DMS 273 (cell line): ENCODE measurements around the gene VAV3.
"Not testable (repeated sequence)": the region's sequence is repeated elsewhere in the genome, so short reads cannot be mapped to it uniquely, and the experiment has no call there.

Experiments
- DNase-seq: peaks from one replicate; lab custom pipeline; 2025; ENCODE audit not compliant: unreplicated experiment; lab: John Stamatoyannopoulos, UW

The VAV3 gene

GRCh38 chr1:107965110-107965991 is at the start of gene VAV3:
Gene VAV3 (minus strand): TSS chr1:107965180. CDS start chr1:107964869, 311 bp downstream.
- DNase-seq = peak; percentile 93

GRCh38 chr1:108012553-108012952 is 47.6 kb upstream of the VAV3 start:
- DNase-seq = peak; percentile 12

GRCh38 chr1:108011295-108011694 is 46.3 kb upstream of the VAV3 start:
- DNase-seq = no peak

GRCh38 chr1:108010581-108010980 is 45.6 kb upstream of the VAV3 start:
- DNase-seq = no peak

- no peak for DNase-seq
These were observed 44.7 kb upstream of the VAV3 start for GRCh38 chr1:108009603-108010195.

GRCh38 chr1:108007531-108007930 is 42.6 kb upstream of the VAV3 start:
- DNase-seq = no peak

GRCh38 chr1:108007070-108007469 is 42.1 kb upstream of the VAV3 start:
- DNase-seq = no peak

- not testable (repeated sequence) for DNase-seq
These were observed 39.9 kb upstream of the VAV3 start for GRCh38 chr1:108004919-108005318.

GRCh38 chr1:108000620-108001111 is 35.7 kb upstream of the VAV3 start:
- peak; percentile 94 for DNase-seq

- DNase-seq = peak; percentile 51
These were observed 35.2 kb upstream of the VAV3 start for GRCh38 chr1:108000184-108000583.

- no peak for DNase-seq
These were observed 32.9 kb upstream of the VAV3 start for GRCh38 chr1:107997866-107998265.

GRCh38 chr1:107993920-107994319 is 28.9 kb upstream of the VAV3 start:
- DNase-seq = peak; percentile 65

- no peak for DNase-seq
These were observed 27.4 kb upstream of the VAV3 start for GRCh38 chr1:107992347-107992746.

GRCh38 chr1:107991371-107992066 is 26.5 kb upstream of the VAV3 start:
- peak; percentile 38 for DNase-seq

- no peak for DNase-seq
These were observed 25.6 kb upstream of the VAV3 start for GRCh38 chr1:107990606-107991005.

- no peak for DNase-seq
These were observed 16.3 kb upstream of the VAV3 start for GRCh38 chr1:107981277-107981676.

GRCh38 chr1:107979926-107980325 is 14.9 kb upstream of the VAV3 start:
- no peak for DNase-seq

GRCh38 chr1:107979088-107979487 is 14.1 kb upstream of the VAV3 start:
- no peak for DNase-seq

GRCh38 chr1:107976836-107977235 is 11.9 kb upstream of the VAV3 start:
- peak; percentile 11 for DNase-seq

- DNase-seq = no peak
These were observed 11.5 kb upstream of the VAV3 start for GRCh38 chr1:107976431-107976830.

GRCh38 chr1:107975851-107976250 is 10.9 kb upstream of the VAV3 start:
- no peak for DNase-seq

- no peak for DNase-seq
These were observed 9.1 kb upstream of the VAV3 start for GRCh38 chr1:107974090-107974489.
